Measurements from ENCODE around the gene COL5A1.
"Not testable (repeated sequence)": the region's sequence is repeated elsewhere in the genome, so short reads cannot be mapped to it uniquely, and the experiment has no call there.

COL5A1 gene

GRCh38 chr9:134712243-134712642 is 70.6 kb downstream of the COL5A1 start:
- no peak for DNase-seq

GRCh38 chr9:134712926-134713325 is 71.3 kb downstream of the COL5A1 start:
- no peak for DNase-seq

- DNase-seq = not testable (repeated sequence)
These were observed 73.9 kb downstream of the COL5A1 start for GRCh38 chr9:134715536-134715935.

- no peak for DNase-seq
These were observed 74.5 kb downstream of the COL5A1 start for GRCh38 chr9:134716067-134716466.

GRCh38 chr9:134717056-134717455 is 75.5 kb downstream of the COL5A1 start:
- DNase-seq = no peak

- DNase-seq = no peak
These were observed 76.5 kb downstream of the COL5A1 start for GRCh38 chr9:134717924-134718645.

GRCh38 chr9:134719331-134719730 is 77.7 kb downstream of the COL5A1 start:
- no peak for DNase-seq

- DNase-seq = no peak
These were observed 78.6 kb downstream of the COL5A1 start for GRCh38 chr9:134720136-134720753.

GRCh38 chr9:134720796-134721195 is 79.2 kb downstream of the COL5A1 start:
- DNase-seq = no peak

- DNase-seq = no peak
These were observed 79.7 kb downstream of the COL5A1 start for GRCh38 chr9:134721344-134721743.

- DNase-seq = no peak
These were observed 80.6 kb downstream of the COL5A1 start for GRCh38 chr9:134722120-134722701.

GRCh38 chr9:134723037-134723436 is 81.4 kb downstream of the COL5A1 start:
- no peak for DNase-seq

GRCh38 chr9:134723491-134724190 is 82.0 kb downstream of the COL5A1 start:
- DNase-seq = no peak

GRCh38 chr9:134724202-134724911 is 82.8 kb downstream of the COL5A1 start:
- no peak for DNase-seq

- no peak for DNase-seq
These were observed 83.5 kb downstream of the COL5A1 start for GRCh38 chr9:134724912-134725604.

GRCh38 chr9:134725605-134725940 is 84.0 kb downstream of the COL5A1 start:
- peak in 1 of 2 donors; percentile 75 for DNase-seq

GRCh38 chr9:134726026-134726721 is 84.6 kb downstream of the COL5A1 start:
- no peak for DNase-seq

- no peak for DNase-seq
These were observed 85.1 kb downstream of the COL5A1 start for GRCh38 chr9:134726722-134727034.

- DNase-seq = no peak
These were observed 86.6 kb downstream of the COL5A1 start for GRCh38 chr9:134728021-134728795.

GRCh38 chr9:134728801-134729495 is 87.3 kb downstream of the COL5A1 start:
- DNase-seq = no peak
